ENCODE measurements around the gene STPG4.

- TF ChIP-seq POLR2A (IDR thresholded peaks at IDR 0.05) = no peak
- TF ChIP-seq CTCF (IDR thresholded peaks at IDR 0.05) = no peak
These were observed 24.3 kb upstream of the STPG4 start for GRCh38 chr2:47179388-47179787.

Data from thyroid gland (tissue), 4 donors.